GM10847 (cell line): ENCODE results near the gene TLR4.

Source experiments
- POLR2A ChIP-seq: IDR thresholded peaks from 2 replicates; pipeline ENCODE4 v1.6.1; 2011; ENCODE audit not compliant: insufficient read length; ENCODE audit errors: extremely low read depth

The TLR4 gene

DNA sequence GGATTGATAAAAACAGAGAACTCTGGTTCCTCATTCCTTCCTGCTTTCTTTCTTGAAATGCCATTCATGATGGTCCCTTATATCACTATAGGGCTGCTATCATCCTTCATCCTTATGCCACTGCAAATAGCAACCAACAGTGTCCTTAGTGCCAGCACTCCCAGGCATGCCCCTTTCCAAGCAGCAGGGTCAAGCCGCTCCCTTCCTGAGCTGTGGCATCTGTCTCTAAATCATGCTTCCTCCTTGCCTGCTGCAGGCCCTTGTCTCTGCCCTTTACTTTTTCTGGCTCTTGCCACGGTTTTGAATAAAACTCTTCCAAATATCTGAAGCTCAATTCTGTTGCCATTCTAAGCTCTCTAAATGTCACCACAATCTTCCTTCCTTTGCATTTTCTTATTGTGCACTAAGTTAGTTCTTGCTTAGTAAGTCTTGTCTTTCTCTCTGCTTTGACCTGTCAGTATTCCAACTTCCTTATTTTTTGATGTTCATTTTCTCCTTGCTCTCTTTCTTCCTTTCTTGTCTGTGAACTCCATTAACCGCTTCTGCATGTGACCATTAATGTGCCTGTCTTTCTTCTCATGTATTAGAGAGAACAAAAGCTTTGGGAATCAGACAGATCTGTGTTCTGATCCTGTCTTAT, 19.9 kb downstream of the TLR4 start:
- TF ChIP-seq POLR2A = no peak

DNA sequence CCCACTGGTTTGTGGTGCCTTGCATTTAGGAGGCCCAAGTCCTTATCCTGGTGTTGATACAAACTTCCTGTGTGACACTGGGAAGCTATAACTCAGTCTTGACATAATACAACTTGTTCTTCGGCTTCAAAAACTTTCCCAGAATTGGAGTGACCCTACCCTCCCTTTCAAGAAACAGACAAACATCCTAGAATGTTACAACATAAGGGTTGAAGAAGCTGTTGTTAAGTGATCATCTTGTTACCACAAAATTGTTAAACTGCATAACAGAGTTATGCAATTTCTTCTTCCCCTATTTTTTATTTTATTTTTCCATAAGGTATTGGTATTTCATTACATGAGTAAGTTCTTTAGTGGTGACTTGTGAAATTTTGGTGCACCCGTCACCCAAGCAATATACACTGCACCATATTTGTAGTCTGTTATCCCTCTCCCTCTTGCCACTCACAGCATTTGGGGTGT, 21.3 kb downstream of the TLR4 start:
- TF ChIP-seq POLR2A = no peak

DNA sequence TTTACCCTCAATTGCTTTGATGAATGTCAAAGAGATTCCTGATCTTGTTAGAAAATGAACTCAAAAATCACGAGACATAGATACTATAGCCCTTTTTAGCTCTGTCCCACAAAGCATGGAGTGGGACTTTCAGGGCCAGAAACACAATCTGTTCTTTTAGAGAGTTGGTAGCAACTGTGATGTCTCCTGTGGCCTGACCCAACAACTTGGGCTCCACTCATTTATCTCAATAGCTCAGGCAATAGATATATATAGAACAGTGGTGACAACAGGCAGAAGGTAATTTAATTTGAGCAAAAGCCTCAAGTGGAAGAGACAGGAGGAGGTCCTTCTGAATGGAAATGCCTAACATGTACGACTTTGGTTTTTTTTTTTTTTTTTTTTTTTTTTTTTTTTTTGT, 25.2 kb downstream of the TLR4 start:
- no peak for TF ChIP-seq POLR2A

DNA sequence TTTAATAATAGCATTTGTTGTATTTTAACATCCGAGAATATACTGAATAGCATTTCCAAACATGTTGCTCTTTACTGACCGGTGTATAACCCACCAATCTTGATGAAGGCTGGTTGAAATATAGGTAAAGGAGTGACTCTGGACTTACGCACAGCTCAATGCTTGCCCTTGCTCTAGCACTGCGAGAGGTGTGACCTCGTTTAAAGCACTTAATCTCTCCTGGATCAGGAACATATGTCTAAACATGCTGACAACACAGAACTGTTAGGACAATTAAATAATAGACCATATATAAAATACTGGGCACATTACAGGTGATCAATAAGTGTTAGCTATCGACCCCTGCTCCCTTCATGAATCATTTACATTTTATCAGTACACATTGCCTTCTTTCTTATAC, 28.3 kb downstream of the TLR4 start:
- TF ChIP-seq POLR2A = no peak

DNA sequence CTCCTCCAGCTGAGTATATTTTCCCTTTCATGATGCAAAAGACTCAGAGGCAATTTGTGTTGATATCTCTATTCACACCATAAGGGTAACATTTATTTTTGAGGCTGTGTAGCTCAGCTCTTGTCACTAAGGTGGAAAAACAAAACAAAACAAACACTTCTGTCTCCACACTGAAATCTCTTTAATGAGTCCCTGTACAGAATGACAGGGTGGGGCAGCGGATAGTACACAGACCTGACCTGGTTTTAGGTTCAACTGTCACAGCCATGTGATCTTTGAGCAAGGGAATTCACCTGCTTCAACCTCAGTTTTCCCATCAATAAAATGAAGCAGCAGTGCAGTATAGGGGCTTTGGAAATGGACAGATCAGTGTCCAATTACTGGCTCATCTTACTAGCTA, 29.3 kb downstream of the TLR4 start:
- TF ChIP-seq POLR2A = no peak

DNA sequence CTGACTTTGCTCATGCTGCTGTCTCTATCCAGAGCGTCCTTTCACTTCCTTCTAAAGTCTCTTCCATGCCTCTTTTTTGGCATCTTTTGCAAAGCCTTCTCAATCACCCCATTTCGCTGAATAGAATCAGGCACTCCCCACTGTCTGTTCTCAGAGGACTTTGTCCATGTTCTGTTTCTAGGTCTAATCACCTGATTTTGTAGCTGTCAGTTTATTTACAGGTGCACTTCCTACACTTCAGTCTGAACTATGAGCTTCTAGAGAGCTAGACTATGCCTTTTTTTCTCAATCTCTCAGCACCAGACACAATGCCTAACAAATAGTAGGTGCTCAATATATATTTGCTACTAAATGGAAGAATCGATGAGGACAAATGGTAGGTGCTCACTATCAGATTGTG, 29.9 kb downstream of the TLR4 start:
- no peak for TF ChIP-seq POLR2A

DNA sequence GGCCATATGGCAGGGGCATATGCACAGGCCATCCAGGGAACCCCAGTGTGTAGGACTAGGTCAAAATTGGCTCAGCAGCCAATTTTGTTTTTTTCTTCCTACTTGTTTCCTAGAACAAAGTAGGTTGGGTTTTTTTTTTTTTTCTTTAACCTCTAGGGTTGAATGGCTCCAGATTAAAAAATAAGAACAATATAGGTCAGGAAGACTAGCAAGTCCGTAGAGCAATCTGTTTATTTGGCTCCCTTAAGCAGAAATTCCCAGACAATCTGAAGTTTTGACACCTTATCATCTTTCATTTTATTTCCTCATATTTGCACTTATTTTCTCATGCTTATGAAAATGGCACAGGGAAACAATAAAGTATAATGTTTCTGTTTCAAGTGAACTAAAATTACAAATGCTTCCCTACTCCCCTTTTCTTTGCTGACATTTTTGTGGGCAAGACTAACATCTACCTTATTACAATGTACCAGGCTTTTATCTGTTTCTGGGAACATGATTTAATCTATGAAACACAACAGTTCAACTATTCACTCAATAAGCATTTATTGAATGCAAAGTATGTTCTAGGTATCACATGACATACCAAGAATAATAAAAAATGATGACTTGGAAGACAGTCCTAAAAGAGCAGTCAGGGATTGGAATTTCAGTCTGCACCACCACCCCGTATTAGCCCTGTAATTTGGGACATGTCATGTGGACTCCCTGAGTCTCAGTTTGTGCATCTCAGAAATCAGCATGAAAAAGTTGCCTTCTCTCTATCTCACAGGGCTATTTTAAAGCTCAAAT, 30.5 kb downstream of the TLR4 start:
- no peak for TF ChIP-seq POLR2A

DNA sequence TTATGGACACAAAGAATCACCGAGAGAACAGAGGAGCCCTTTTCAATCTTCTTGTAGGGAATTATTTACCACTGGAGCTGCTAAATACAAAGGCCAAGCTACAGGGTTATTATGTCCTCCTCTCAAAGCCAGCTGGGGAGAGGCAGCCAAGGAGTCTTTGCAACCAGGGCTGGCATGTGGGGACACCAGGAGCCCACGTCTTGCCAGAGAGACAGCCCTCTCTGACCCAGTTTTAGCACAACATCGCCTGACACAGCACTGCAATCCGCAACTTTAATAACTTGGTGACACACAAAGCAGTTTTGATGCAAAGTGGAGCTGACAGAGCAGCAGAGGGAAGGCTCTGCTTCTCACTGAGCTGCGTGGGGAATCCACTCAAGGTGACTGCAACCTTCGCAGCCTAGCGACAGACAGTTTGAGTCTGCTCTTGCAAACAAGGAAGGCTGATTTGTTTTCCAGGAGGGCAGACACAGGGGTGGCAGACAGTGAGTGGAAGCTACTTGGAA, 33.6 kb downstream of the TLR4 start:
- TF ChIP-seq POLR2A = no peak

DNA sequence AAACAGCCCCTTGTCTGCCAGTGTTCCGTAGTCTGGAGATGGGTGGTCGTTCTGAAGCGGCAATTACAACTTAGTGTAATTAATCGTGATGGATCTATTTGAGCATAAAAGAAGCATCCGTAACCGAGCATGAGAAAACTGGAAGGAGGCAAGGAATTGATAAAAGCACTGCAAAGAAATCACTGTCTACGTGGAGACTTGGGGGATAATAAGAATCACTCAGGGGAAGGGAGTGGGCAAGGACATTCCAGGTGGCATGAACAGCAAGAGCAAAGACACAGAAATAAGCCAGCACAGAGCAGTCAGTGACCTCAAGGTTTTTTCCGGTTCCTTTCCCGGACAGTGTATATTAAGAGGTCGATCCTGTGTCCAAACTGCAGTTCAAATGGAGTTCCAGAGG, 35.0 kb downstream of the TLR4 start:
- TF ChIP-seq POLR2A = no peak

DNA sequence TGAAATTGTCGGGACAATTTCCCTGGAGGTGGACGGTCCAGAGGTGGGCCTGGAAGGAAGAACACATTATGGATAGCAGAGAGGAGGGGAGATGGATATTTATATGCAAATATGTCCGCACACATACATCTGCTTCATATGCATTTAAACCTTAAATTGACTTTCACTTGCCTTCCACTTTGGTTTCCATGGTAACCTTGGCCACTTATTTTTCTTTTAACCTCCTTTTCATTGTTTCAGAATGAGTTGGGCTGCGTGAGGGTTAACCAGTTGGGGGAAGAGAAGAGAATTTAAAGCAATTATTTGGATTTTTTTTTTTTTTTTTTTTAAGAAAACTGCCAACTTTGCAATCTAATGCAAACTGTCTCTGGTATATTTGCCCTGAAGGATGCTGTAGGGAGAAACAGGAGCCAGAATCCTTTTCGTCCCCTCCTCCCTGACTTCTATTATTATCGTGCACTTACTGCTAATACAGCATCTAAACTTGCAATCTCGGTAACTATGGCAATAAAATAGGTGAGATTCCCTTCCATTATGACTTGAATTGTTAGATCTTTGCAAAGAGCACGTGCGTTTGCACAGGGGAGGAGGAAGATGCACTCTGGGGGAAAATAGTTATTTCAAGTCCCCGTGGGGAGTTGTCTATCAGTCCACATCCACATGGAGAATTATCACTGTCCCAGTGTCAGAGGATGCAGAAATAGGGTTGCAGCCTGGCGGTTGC, 35.6 kb downstream of the TLR4 start:
- TF ChIP-seq POLR2A = no peak

DNA sequence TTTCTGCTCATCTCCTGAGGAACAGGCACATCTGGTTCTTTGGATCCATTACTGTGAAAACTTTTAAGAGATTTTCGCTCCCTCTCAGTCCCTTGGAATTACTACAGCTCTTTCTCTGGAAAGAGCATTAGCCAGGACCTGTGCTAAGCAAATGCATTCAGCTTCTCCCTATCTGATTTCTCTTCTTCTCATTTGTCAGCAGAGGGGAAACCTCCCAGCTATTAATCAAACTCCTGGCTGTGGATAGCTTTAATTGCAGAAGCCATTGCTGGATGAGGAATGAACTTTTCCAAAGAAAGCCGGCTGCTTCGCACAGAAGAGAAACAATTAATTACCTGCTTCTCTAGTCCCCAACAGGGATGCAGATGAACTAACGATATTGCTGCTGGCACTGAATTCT, 37.9 kb downstream of the TLR4 start:
- TF ChIP-seq POLR2A = no peak

DNA sequence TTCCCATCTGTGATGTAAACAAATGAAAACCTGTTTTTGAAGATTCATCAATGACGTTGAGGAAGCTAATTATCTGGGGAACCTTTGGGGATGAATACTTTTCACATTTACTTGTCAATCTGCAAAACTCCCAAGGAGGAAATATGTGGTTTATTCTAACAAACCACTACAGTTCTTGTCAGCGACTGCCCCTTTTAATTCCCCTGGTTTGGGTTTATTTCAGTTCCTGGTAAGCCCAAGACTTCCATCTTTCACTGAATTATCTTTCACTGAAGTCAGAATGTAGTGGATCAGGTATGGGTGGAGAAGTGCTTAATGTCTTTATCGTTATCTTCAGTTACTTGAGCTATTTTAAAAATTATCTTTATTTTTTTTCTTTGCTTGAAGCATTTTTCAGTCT, 40.2 kb downstream of the TLR4 start:
- TF ChIP-seq POLR2A = no peak

DNA sequence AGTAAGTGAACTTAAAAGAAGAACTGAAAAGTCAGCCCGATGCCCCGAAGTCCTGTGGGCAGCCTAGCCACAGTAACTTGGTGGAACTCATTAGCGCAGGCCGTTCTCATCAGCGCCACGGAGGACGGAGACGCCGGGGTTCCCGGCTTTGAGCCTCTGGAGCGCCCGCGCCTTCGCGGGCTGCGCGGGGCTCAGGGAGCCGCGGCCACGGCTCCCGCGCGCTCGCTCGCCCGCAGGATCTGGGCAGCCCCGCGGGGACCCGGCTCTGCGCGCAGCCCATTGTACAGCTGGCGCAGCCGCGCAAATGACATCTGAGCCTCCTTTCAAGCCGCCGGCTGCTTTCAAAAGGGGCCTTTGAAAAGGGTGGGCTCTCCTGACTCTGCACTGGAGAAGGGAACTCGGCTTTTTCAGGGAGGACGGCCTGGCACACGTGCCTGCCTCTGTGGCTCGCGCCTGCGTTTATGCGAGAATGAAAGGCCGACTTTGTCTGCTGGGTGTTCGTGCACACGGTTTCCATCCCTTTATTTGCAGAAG, 40.7 kb downstream of the TLR4 start:
- no peak for TF ChIP-seq POLR2A

DNA sequence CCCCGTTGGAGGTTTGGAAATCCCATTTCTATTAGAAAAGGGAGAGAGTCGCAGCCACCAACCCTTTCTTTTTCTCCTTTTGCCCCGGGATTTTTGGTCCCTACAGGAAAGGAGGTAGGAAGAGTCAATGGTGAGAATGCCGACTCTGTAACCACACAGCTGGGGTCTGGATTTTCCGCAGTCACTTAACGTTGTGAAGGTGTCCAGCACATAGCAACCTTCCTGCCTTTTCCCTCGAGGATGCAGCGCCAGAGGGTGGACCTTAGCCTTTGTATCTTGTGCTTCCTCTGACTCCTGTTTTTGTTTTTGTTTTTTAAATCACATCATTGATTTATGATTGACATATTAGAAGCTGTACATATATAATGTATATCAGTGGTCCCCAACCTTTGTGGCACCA, 41.4 kb downstream of the TLR4 start:
- TF ChIP-seq POLR2A = no peak

DNA sequence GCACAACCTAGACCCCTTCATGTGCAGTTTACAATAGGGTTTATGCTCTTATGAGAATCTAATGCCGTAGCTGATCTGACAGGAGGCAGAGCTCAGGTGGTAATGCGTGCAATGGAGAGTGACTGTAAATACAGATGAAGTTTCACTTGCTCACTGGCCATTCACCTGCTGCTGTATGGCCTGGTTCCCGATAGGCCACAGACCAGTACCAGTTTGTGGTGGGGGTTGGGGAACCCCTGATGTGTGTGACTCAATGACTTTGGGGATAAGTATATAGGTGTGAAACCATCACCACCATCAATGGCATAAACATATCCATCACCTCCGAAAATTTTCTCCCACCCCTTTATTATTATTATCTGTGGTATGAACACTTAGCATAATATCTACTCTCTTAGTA, 42.1 kb downstream of the TLR4 start:
- no peak for TF ChIP-seq POLR2A
